ENCODE data around the gene KRT1.
"Not testable (repeated sequence)": the region's sequence is repeated elsewhere in the genome, so short reads cannot be mapped to it uniquely, and the experiment has no call there.

KRT1 gene

GRCh38 chr12:52682938-52683574 is 2.8 kb upstream of the KRT1 start:
- no peak for DNase-seq (ENCODE audit: low read depth in 1 of 2, low spot score in 1 of 2)

GRCh38 chr12:52682381-52682660 is 2.1 kb upstream of the KRT1 start:
- no peak for DNase-seq (ENCODE audit: low read depth in 1 of 2, low spot score in 1 of 2)

GRCh38 chr12:52681526-52682380 is 1.5 kb upstream of the KRT1 start:
- DNase-seq (ENCODE audit: low read depth in 1 of 2, low spot score in 1 of 2) = no peak

- no peak for DNase-seq (ENCODE audit: low read depth in 1 of 2, low spot score in 1 of 2)
These were observed 332 bp downstream of the KRT1 start for GRCh38 chr12:52679875-52680274.

GRCh38 chr12:52677671-52678070 is 2.5 kb downstream of the KRT1 start:
- DNase-seq (ENCODE audit: low read depth in 1 of 2, low spot score in 1 of 2) = no peak

GRCh38 chr12:52677126-52677525 is 3.1 kb downstream of the KRT1 start:
- DNase-seq (ENCODE audit: low read depth in 1 of 2, low spot score in 1 of 2) = no peak

- no peak for DNase-seq (ENCODE audit: low read depth in 1 of 2, low spot score in 1 of 2)
These were observed 4.0 kb downstream of the KRT1 start for GRCh38 chr12:52676163-52676562.

- DNase-seq (ENCODE audit: low read depth in 1 of 2, low spot score in 1 of 2) = no peak
These were observed 4.9 kb downstream of the KRT1 start for GRCh38 chr12:52675301-52675701.

- DNase-seq (ENCODE audit: low read depth in 1 of 2, low spot score in 1 of 2) = no peak
These were observed 5.8 kb downstream of the KRT1 start for GRCh38 chr12:52674433-52674775.

GRCh38 chr12:52673713-52674432 is 6.3 kb downstream of the KRT1 start:
- DNase-seq (ENCODE audit: low read depth in 1 of 2, low spot score in 1 of 2) = no peak

GRCh38 chr12:52673217-52673616 is 7.0 kb downstream of the KRT1 start:
- DNase-seq (ENCODE audit: low read depth in 1 of 2, low spot score in 1 of 2) = no peak

GRCh38 chr12:52672321-52672933 is 7.8 kb downstream of the KRT1 start:
- DNase-seq (ENCODE audit: low read depth in 1 of 2, low spot score in 1 of 2) = no peak

GRCh38 chr12:52670961-52671360 is 9.2 kb downstream of the KRT1 start:
- no peak for DNase-seq (ENCODE audit: low read depth in 1 of 2, low spot score in 1 of 2)

GRCh38 chr12:52670506-52670905 is 9.7 kb downstream of the KRT1 start:
- DNase-seq (ENCODE audit: low read depth in 1 of 2, low spot score in 1 of 2) = no peak

GRCh38 chr12:52669941-52670340 is 10.3 kb downstream of the KRT1 start:
- not testable (repeated sequence) for DNase-seq (ENCODE audit: low read depth in 1 of 2, low spot score in 1 of 2)

GRCh38 chr12:52669426-52669825 is 10.8 kb downstream of the KRT1 start:
- no peak for DNase-seq (ENCODE audit: low read depth in 1 of 2, low spot score in 1 of 2)

GRCh38 chr12:52667931-52668330 is 12.3 kb downstream of the KRT1 start:
- DNase-seq (ENCODE audit: low read depth in 1 of 2, low spot score in 1 of 2) = no peak

- no peak for DNase-seq (ENCODE audit: low read depth in 1 of 2, low spot score in 1 of 2)
These were observed 12.7 kb downstream of the KRT1 start for GRCh38 chr12:52667509-52667908.

- DNase-seq (ENCODE audit: low read depth in 1 of 2, low spot score in 1 of 2) = no peak
These were observed 13.7 kb downstream of the KRT1 start for GRCh38 chr12:52666471-52666870.

- no peak for DNase-seq (ENCODE audit: low read depth in 1 of 2, low spot score in 1 of 2)
These were observed 16.8 kb downstream of the KRT1 start for GRCh38 chr12:52663420-52663819.

GRCh38 chr12:52662918-52663229 is 17.3 kb downstream of the KRT1 start:
- DNase-seq (ENCODE audit: low read depth in 1 of 2, low spot score in 1 of 2) = no peak

Data from activated T-helper 1 cell treated with anti-CD3 and anti-CD28 coated beads, Interleukin-2, amount 50 U/mL, for 16 hours (primary cell).